Dermis blood vessel endothelial cell (primary cell): ENCODE measurements around the gene AATK. TPM values are rescaled to one million over a fixed set of nuclear protein-coding genes. Genes with fewer than 3 reads are reported as not detected.

Source experiments
- DNase-seq: peaks from one replicate; pipeline ENCODE4 v3.0.0; 2010
- total RNA-seq: library from RNA; depleted of rRNA; stranded (reverse); fragments of >200 nt; gene quantifications from 2 replicates; pipeline ENCODE4 v1.2.3, GENCODE V29; 2014

AATK gene
- total RNA-seq, 1 donor from 2014 or later = 4.1 TPM

GRCh38 chr17:81125573-81126081 is 40.4 kb downstream of the AATK start:
- DNase-seq = no peak

DNA sequence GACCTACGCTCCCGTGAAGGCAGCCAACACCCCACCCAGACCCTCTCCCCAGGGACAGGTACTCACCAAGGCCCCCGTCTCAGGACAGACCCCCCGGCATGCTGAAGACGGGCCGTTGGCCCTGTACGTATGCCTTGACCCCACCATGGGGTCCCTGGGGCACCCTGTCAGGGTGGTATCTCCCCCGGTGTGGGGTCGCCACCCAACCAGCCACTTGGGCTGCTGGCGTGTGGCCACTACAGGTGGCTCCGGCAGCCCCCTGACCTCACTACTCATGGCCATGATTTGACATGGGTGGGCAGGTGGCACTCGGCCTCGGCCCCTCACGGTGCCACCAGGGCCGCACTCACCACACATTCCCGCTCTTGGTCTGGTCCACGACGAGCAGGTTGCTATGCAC is 41.6 kb downstream of the AATK start:
- no peak for DNase-seq

DNA sequence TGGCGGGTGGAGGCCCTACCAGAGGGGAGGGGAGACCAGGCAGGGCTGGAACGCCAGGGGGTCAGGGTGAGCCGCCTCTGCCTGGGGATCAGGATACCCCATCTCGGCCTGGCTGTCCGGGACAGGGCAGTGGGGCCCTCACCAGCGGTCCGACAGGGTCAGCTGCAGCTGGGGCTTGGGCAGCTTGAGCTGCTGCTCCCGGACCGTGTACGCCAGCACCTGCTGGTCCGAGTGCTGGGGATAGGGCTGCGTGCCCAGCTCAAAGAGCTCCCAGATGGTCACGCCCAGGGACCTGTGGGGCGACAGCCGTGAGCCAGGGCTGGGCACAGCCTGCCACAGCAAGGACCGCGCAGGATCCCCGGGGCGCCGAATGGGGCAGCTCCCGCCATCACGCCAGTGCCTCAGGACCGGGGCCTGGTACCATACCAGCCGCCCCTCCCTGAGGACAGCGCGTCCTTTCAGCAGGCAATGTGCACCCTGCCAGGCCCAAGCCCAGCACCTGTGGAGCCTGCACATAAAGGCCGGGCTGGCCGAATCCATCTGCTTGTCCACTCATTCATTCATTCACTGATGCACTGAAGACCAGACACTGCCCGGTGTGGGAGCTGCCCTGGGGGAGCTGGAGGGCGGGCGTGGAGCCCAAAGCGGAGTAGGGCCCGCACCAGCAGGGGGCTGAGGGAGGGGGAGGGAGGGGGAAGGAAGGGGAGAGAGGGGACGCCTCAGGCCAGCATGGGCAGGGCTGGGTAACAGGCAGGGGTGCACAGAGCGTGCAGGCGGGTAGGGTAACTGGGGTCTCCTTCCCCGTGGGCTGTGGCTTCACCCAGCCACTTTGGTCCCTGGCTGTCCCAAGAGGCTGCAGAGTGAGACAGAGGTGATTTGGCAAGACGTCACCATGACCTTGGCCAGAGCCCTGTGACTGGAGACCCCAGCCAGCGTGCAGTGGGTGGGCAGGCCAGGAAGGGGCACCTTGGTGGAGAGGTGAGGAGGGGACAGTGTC is 42.7 kb downstream of the AATK start:
- DNase-seq = no peak

DNA sequence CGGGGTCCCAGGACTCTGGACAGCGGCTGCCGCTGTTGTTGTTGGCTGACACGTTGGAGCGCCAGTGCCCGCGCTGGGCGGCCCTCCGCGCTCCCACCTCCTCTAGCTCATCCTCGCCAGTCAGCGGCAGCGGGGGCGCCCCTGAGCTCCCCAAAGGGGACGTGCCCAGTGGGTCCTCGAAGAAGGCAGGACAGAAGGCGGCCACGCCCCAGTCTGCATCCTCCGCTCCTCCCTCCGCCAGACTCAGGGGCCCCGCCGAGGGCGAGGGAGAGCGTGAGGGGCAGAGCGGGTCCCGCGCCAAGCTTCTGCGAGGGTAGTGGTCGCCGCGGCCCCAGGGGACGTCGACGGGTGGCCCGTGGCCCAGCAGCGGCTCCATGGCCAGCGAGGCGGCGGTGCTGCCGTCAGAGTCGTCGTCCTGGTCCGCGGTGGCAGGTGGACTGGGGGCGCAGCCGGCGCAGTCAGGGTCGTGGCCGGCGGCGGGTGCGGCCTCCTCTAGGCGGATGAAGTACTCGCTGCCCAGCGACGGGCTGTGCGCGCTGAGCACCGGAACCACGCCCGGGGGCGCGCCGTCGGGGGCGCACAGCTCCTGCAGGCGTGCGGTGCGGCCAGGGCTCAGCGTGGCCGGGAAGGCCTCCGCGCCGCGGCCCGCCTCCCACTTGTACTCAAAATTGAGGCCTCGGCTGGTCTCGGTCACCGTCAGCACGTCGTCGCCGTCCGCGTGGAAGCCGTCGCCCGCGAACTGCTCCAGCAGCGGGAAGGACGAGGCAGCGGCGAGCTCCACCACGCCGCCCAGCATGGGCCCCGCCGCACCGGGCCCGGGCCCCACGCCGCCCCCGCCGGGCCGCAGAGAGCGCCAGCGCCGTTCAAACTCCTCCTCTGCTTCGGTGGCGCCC is 43.9 kb downstream of the AATK start:
- no peak for DNase-seq

- no peak for DNase-seq
Observed at GRCh38 chr17:81120695-81121621, 45.1 kb downstream of the AATK start.

DNA sequence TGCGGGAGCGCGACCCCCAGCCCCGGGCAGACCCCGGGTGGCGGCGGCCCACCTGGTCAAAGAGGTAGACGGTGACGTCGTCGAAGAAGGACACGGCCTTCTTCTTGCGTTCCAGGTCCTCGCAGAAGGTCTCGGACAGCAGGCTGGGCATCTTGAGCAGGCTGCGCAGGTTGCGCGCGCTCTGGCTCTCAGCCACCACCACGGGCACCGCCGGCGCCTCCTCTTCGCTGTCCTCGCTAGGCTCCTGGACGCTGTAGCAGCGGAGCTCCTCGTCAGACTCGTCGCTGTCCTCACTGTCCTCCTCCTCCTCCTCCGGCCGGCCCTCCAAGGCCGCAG is 45.9 kb downstream of the AATK start:
- no peak for DNase-seq

DNA sequence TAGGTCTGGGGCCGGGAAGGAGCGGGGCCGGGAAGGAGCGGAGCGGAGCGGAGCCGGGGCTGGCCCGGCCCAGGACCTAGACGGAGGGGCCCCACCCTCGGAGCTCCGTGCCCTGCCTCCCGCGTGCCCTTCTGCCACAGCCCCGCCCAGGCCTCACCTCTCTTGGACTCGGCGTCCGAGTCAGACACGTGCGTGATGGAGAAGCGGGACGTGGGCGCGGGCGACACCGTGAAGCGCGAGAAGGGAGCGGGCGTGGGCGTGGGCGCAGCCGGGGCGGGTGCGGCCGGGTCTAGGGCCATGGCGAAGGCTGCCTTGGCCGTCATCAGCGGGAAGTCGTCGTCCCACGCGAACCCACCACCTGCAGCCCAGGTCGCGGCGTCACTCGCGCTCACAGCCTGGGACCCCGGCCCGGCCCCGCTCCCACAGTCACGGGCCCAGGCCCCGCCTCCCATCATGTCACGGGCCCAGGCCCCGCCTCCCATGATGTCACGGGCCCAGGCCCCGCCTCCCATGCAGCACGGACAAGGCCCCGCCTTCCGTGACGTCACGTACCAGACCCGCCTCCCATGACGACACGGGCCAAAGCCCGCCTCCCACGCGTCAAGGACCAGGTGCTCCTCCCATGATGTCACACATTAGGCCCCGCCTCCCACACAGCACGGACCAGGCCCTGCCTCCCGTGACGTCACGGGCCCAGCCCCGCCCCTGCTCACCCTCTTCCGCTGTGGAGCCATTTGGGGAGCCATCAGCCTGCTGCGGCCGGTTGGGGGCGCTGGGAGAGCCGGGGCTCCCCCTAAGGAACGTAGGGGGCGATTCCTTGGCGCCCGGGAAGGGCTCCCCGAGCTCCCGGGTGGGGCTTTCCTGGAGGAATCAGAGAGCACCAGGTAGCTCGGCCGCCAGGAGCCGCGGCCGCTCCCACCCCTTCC is 46.5 kb downstream of the AATK start:
- DNase-seq = peak; percentile 97

DNA sequence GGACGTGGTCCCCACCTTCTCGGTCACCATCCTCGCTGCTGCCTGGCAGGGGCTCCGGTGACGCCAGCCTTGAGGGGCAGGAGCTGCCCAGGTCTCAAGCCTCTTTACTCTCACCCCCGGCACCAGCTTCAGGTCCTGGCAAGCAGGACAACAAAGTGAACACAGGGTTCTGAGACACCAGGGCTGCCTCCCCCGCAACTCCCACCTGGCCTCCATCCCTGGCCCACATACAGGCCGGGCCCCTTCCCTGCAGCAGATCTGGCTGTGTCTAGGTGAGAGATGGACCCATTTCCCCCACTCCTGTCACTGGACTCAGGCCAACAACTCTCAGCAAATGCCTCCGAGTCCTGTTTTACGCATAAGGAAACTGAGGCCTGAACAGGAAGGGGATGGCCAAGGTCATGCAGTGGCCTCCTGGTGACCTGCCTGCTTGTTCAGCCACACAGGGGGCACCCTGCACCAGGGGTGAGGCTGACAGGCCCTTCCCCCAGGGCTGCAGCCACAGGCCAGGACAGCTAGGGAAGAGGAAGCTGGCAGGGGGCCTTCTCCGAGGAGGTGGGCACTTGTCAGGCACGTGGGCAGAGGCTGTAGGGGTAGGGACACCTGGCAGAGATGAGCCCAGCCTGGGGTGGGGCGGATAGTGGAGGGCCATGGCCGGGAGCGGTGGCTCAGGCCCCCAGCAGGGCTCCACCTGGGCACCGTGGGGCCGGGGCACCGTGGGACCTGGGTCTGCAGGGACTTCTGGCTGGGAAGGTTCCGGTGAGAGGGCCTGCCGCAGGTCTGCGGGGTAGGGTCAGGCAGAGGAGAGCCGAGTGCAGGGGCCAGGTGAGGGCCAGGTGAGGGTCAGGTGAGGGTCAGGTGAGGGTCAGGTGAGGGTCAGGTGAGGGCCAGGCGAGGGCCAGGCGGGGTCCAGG is 47.5 kb downstream of the AATK start:
- no peak for DNase-seq

DNA sequence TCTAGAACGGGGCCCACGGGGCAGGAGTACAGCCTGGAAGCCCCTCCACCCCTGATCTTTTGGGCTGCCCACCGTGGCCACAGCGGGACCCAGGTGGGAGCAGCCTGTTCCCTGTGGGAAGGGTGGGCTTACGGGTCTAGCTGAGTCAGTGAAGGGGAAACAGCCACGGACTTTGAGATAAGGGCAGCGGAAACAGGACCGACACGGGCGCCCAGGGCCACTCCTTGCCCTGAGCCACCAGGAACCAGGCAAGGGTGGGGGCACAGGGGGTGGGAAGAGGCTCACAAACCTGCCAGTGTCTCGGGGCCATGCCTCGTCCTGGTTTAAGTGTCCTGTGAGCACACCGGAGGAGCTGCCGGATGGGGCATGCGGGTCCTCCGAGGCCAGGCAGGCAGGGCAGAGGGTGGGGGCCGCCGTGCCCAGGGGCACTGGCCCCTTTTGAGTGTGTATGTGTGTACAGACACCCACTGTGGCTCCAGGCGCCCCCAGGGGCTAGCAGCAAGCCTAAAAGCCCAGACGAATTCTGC is 48.3 kb downstream of the AATK start:
- no peak for DNase-seq

DNA sequence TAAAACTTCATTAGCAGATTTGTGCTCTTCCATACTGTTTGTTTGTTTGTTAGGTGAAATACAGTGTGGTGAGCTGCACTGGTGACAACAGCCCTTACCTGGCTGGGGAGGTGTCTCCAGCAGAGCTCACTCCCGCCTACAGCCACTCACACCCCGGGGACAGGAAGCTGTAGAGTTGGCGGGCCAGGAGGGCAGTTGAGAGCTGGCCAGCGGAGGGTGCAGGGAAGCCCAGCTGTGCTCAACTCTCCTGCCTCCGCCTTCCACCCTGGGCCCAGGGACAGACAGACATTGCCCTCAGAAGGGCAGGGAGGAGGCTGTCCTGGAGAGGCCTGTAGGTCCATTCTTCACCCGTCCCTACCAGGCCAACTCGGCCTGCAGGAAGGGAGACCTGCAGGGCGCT is 49.3 kb downstream of the AATK start:
- DNase-seq = no peak

GRCh38 chr17:81115749-81116464 is 50.1 kb downstream of the AATK start:
- no peak for DNase-seq

DNA sequence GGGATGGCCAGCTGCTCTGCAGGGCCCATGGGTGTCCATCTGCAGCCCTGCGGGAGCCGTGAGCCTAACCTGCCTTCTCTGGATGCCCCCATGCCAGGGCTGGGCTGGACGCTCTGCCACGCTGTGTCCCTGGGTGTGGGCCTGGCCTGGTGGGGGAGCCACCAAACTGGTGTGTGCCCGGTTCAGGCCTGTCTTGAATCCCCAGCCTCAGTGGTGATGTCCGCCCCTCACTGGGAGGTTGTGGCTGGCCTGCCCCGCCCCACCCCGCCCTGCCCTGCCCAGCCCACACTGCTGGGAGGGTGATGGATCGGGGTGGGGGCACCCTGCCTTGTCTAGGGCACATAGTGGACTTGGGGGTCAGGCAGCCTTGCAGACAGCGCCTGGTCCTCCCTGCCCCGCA is 50.8 kb downstream of the AATK start:
- no peak for DNase-seq

DNA sequence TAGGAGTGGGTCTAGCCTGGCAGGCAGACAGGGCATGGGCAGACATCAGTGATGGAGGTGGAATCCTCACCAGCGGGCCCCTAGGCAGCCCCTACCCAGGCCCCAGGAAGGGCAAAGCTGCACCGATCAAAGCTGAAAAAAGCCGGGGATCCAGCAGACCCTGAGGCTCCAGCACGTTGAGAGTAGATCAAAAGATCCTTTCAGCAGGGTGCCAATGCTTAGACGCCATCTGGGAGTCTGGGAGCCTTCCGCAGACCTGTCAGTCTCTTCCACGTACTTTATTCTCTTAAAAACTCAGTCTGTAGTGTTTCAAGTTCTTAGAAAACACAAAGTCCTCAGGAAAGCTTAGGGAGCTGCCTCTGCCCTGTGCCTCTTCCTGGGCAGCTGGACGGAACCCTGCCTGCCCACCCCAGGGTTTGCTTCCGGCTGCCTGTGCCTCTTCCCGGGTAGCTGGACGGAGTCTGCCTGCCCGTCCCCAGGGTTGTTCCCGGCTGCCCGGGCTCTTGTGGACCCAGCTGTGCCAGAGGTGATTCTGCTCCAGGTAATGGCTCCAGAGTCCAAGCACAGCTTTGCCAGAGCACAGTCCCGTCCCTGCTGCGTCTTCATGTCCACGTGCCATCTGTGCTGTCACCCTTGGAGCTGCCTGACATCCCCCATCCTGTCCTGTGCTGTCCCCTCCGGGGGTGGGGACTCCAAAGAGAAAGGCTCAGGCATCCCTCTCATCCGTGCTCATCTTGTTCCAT is 51.5 kb downstream of the AATK start:
- DNase-seq = no peak

- no peak for DNase-seq
Observed at GRCh38 chr17:81113158-81113724, 52.8 kb downstream of the AATK start.

DNA sequence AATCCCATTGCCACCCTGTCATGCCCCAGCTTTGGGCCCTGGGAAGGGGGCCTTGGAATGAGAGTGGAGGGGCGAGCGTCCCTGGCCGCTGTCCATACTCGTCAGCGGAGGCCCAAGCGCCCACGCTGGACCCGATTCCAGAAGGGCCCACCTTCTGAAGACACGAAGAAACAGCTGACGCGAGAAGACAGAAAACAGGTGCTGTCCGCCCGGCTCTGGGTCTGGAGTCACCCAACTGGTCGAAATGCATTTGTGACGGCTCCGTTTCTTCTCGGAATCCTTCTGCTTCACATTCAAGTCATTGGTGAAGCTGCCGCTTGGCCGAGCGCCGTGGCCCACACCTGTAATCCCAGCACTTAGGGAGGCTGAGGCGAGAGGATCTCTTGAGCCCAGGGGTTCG is 53.6 kb downstream of the AATK start:
- DNase-seq = no peak

DNA sequence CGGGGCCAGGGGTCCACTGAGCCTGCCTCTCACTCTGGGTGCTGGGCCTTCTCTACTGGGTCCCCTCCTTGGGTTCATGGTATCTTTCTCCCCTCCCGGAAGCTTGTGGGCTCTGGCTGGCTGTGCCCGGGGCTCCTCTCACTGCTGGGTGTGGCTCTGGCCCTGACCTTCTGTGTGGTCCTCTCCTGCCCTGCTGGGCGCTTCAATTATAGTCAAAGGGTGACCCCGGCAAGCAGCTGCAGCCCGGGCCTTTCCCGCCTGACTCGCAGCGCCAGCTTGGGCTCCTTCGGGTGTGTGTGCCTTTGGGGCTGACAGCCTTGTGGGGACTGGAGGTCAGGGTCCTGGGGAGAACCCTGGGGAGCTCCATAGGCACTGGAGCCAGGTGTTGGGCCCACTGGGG is 55.0 kb downstream of the AATK start:
- no peak for DNase-seq

- DNase-seq = no peak
Observed at GRCh38 chr17:81110488-81111040, 55.5 kb downstream of the AATK start.

DNA sequence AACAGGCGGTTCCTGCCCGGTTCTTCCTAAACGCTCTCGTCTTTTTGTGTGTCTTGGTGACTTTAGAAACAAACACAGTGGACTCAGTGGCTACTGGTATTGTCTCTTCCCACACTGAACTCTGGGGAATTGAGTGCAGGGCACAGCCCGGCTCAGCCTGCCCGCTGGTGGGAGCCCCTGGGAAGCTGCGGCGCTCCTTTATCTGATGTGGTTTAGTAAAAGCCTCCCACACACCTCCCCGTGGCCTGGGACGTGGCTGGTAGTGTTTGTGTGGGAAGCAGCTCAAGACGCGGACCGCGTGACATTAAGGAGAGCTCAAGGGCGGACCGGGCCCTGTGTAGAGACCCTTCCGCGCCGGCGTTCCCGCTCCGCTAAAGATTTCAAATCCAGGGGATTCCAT is 56.1 kb downstream of the AATK start:
- no peak for DNase-seq
